ENCODE data around the gene HSF4. TPM values are rescaled to one million over a fixed set of nuclear protein-coding genes. Genes with fewer than 3 reads are reported as not detected.

Gene HSF4
- total RNA-seq, 1 donor = 2.7 TPM

DNA sequence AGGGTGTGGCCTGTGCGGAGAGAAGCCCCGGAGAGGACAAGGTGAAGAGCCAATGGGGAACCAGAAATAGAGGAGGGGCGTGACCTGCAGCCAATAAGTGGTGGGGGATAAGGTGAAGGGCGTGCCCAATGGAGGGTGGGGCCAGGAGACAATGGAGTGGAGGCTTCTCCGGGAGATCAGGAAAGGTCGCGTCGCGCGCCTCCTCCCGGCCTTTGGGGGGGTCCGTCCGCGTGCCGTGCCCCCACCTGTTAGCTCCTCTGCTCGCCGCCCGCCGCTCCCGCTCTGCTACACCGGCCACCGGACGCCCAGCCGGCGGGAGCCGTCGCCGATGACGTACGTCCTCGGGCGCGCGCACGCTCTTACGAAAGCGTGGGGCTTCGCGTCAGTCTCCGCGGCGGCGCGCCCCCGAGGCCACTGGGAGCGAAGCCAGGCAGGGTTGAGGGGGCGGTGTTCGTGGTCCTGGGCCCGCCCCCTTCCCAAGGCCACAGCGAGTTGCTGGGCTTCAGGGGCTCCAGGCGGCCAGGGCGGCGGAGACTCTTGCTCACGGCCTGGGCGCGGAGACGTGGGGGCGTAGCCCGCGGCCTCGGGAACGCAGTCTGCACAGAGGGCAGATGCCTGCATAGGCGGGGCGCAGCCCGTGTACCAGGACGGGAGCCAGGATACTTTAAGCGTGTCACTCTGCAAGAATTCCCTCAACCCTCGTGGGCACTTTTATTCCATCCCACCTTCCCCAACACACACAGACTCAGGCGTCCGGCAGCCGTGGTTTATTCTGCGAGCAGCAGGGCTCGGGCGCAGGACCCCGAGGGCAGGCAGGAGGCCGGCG is 19.3 kb downstream of the HSF4 start, which contains the start of gene MATCAP1:
TSS of gene MATCAP1 (minus strand) at position 337 of the 826 bp plus-strand sequence. CDS start 3,353 bp downstream, outside the sequence.
- Histone ChIP-seq H3K27me3 (ENCODE audit: insufficient read depth, low read length) (peaks cover 2% of the 10 kb centered on the region), H3K4me3 (ENCODE audit: low read length) (peak within 1 kb of the TSS; percentile 71), H3K4me1 (ENCODE audit: insufficient read depth, low read length) (peaks cover 33% of the 10 kb centered on the region), H3K9me3 (ENCODE audit: low read depth, low read length) (no peaks in the 10 kb centered on the region)

DNA sequence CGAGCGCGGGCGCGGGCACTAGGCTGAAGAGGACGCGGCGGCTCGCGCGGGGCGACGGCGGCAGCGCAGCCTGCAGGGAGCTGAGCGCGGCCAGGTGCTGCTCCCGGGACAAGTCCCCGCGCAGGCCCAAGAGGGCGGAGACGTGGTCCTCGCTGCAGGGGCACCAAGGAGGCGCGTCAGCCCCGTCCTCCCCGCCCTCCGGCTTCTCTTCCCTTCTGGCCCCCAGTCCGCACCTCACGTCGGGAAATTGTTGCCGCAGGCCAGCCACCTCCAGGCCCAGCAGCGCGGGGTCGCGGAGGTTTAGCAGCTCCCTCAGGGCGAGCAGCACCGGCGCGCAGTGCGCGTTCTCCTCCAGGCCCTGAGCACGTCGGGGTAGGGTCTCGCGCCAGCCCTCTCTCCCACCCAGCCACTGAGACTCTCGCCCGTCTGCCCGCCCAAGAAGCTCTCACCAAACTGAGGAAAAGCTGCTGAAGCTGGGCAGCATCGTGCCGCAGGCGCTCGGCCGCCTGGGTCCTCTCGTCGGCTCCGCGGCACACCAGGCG is 20.0 kb downstream of the HSF4 start:
- Histone ChIP-seq H3K9me3 (ENCODE audit: low read depth, low read length) (no peaks in the 10 kb centered on the region), H3K4me3 (ENCODE audit: low read length) (peak overlapping the region; percentile 71), H3K27me3 (ENCODE audit: insufficient read depth, low read length) (no peaks in the 10 kb centered on the region), H3K4me1 (ENCODE audit: insufficient read depth, low read length) (peaks cover 33% of the 10 kb centered on the region)

GRCh38 chr16:67184995-67185650 is 20.6 kb downstream of the HSF4 start:
- Histone ChIP-seq H3K4me3 (ENCODE audit: low read length) (peak overlapping the region; percentile 71), H3K4me1 (ENCODE audit: insufficient read depth, low read length) (peaks cover 33% of the 10 kb centered on the region)

DNA sequence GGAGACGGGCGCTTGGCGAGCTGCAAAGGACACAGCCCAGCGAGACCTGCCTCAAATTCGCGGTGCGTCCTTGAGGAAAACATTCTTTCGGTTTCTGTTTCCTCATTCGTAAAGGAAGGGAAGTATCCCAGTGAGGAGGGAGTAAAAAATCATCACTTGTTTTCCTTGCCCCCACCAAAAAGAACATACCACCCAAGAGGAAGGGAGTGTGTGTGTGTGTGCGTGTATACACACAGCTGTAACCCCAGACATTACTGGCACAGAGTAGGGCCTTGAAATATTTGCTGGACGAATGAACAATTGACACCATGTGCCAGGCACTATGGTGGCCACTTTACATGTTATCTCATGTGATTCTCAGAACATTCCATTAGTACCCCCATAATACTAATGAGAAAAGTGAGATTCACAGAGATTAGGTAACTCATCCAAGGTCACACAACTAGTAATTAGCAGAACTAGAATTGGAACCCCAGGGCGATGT is 21.1 kb downstream of the HSF4 start:
- H3K4me3 ChIP-seq (ENCODE audit: low read length) = peak overlapping the region; percentile 71
- no peaks in the 10 kb centered on the region for H3K27me3 ChIP-seq (ENCODE audit: insufficient read depth, low read length)
- peaks cover 33% of the 10 kb centered on the region for H3K4me1 ChIP-seq (ENCODE audit: insufficient read depth, low read length)
- H3K9me3 ChIP-seq (ENCODE audit: low read depth, low read length) = no peaks in the 10 kb centered on the region

More at GRCh38 chr16:67184995-67185650, 20.6 kb downstream of the HSF4 start:
- Histone ChIP-seq H3K27me3 (ENCODE audit: insufficient read depth, low read length) (no peaks in the 10 kb centered on the region), H3K9me3 (ENCODE audit: low read depth, low read length) (no peaks in the 10 kb centered on the region)

DNA sequence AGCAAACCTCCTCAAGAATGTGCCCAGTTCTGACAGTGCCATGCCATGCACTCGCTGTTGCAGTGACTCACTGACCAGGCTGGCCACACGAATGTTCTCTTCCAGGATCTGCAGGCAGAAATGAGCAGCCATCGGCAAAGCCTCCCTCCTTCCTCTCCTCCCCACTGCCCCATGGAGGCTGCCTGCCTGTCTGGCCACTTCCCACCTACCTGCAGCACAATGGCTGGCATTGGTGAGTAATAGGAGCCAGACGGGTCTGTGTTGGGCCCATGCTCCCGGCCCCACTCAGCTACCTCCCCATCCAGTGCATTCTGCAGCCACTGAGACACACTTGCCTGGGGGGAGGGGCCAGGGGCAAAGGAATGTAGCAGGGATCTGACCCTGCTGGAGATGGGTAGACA is 22.0 kb downstream of the HSF4 start:
- no peaks in the 10 kb centered on the region for H3K27me3 ChIP-seq (ENCODE audit: insufficient read depth, low read length)
- peaks cover 36% of the 10 kb centered on the region for H3K4me1 ChIP-seq (ENCODE audit: insufficient read depth, low read length)
- no peak overlapping the region for H3K4me3 ChIP-seq (ENCODE audit: low read length)
- H3K9me3 ChIP-seq (ENCODE audit: low read depth, low read length) = no peaks in the 10 kb centered on the region

GRCh38 chr16:67187175-67187890 is 22.8 kb downstream of the HSF4 start:
- H3K4me3 ChIP-seq (ENCODE audit: low read length) = no peak overlapping the region
- H3K27me3 ChIP-seq (ENCODE audit: insufficient read depth, low read length) = no peaks in the 10 kb centered on the region
- peaks cover 39% of the 10 kb centered on the region for H3K4me1 ChIP-seq (ENCODE audit: insufficient read depth, low read length)
- H3K9me3 ChIP-seq (ENCODE audit: low read depth, low read length) = no peaks in the 10 kb centered on the region

GRCh38 chr16:67188323-67188722 is 23.8 kb downstream of the HSF4 start:
- peaks cover 39% of the 10 kb centered on the region for H3K4me1 ChIP-seq (ENCODE audit: insufficient read depth, low read length)
- H3K27me3 ChIP-seq (ENCODE audit: insufficient read depth, low read length) = no peaks in the 10 kb centered on the region

GRCh38 chr16:67188798-67189197 is 24.3 kb downstream of the HSF4 start:
- H3K4me1 ChIP-seq (ENCODE audit: insufficient read depth, low read length) = peaks cover 43% of the 10 kb centered on the region
- H3K4me3 ChIP-seq (ENCODE audit: low read length) = no peak overlapping the region

More at GRCh38 chr16:67188323-67188722, 23.8 kb downstream of the HSF4 start:
- H3K4me3 ChIP-seq (ENCODE audit: low read length) = no peak overlapping the region
- no peaks in the 10 kb centered on the region for H3K9me3 ChIP-seq (ENCODE audit: low read depth, low read length)

DNA sequence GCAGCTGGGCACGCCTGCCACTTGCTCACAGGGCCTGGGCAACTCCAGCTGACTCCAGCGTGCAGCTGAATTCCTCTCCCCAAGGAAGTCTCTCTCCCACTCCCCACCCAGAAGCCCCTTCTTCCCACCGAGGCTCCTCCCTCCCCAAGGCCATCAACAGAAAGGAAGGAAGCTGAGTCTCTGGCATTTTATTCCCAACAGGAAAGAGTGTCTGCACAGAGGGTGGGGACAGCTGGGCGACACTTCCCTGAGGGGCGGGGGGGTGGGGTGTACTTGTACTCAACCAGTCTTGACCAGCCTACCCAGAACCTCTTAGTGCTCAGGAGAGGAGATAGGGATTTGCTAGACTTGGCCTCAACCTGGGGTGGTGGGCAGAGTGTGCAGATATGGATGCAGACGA is 25.5 kb downstream of the HSF4 start, which contains the start of gene EXOC3L1:
TSS of gene EXOC3L1 (minus strand) at position 96 of the 400 bp plus-strand sequence. CDS start 460 bp downstream, outside the sequence.
- no peaks in the 10 kb centered on the region for H3K9me3 ChIP-seq (ENCODE audit: low read depth, low read length)
- H3K27me3 ChIP-seq (ENCODE audit: insufficient read depth, low read length) = no peaks in the 10 kb centered on the region
- H3K4me3 ChIP-seq (ENCODE audit: low read length) = no peak within 1 kb of the TSS
- H3K4me1 ChIP-seq (ENCODE audit: insufficient read depth, low read length) = peaks cover 39% of the 10 kb centered on the region

More at GRCh38 chr16:67188798-67189197, 24.3 kb downstream of the HSF4 start:
- Histone ChIP-seq H3K27me3 (ENCODE audit: insufficient read depth, low read length) (no peaks in the 10 kb centered on the region), H3K9me3 (ENCODE audit: low read depth, low read length) (no peaks in the 10 kb centered on the region)

DNA sequence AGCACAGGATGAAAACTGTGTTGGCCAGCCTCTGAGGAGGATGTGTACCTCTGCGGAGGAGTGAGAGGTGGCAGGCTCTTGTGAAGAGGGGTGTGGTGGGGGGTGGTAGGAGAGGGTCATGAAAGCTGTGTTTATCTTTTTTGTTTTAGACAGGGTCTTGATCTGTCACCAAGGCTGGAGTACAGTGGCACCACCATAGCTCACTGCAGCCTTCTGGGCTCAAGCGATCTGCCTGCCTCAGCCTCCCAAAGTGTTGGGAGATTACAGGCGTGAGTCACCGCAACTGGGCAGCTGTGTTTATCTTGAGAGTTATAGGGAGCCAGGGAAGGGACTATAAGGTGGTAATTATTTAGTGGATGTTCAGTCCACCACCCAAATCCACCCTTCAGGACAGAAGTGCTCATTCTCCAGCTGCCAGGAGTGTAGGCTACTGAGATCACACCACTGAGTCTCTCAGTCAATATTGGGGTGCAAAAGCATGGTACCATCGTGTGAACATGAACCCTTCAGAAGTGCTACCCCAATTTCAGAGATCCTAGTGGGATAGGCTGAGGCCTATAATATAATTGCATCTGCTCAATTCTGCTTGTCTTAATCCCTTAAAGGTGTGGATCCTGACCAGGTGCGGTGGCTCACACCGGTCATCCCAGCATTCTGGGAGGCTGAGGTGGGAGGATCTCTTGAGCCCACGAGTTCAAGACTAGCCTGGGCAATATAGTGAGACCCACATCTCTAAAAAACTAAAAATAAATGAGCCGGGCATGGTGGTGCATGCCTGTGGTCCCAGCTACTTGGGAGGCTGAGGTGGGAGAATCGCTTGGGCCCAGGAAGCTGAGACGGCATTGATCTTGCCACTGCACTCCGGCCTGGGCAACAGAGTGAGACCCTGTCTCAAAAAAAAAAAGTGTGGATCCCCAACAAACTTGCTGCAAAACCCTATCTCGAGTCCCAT is 26.2 kb downstream of the HSF4 start:
- no peak overlapping the region for H3K4me3 ChIP-seq (ENCODE audit: low read length)
- no peaks in the 10 kb centered on the region for H3K9me3 ChIP-seq (ENCODE audit: low read depth, low read length)
- peaks cover 32% of the 10 kb centered on the region for H3K4me1 ChIP-seq (ENCODE audit: insufficient read depth, low read length)

GRCh38 chr16:67191411-67191994 is 27.0 kb downstream of the HSF4 start:
- Histone ChIP-seq H3K27me3 (ENCODE audit: insufficient read depth, low read length) (no peaks in the 10 kb centered on the region), H3K4me1 (ENCODE audit: insufficient read depth, low read length) (peaks cover 28% of the 10 kb centered on the region), H3K4me3 (ENCODE audit: low read length) (peak overlapping the region; percentile 96), H3K9me3 (ENCODE audit: low read depth, low read length) (no peaks in the 10 kb centered on the region)

More for the DNA sequence above, 26.2 kb downstream of the HSF4 start:
- H3K27me3 ChIP-seq (ENCODE audit: insufficient read depth, low read length) = no peaks in the 10 kb centered on the region

GRCh38 chr16:67191995-67192681 is 27.6 kb downstream of the HSF4 start, which contains the start of gene E2F4:
E2F4 (plus strand) TSS chr16:67192155; CDS start chr16:67192228, 73 bp downstream.
- Histone ChIP-seq H3K27me3 (ENCODE audit: insufficient read depth, low read length) (no peaks in the 10 kb centered on the region), H3K4me1 (ENCODE audit: insufficient read depth, low read length) (peaks cover 28% of the 10 kb centered on the region), H3K9me3 (ENCODE audit: low read depth, low read length) (no peaks in the 10 kb centered on the region), H3K4me3 (ENCODE audit: low read length) (peak within 1 kb of the TSS; percentile 96)

Data from mononuclear cell (primary cell).